ENCODE measurements around the gene GOT1.

GOT1 gene

GRCh38 chr10:99368646-99369045 is 61.8 kb downstream of the GOT1 start:
- no peak overlapping the region for H3K4me3 ChIP-seq (ENCODE audit: low read depth, low read length)
- no peak for DNase-seq (ENCODE audit: low read depth)
- no peak for TF ChIP-seq MAX (IDR thresholded peaks at IDR 0.05; ENCODE audit: low read depth, low read length)
- no peak for TF ChIP-seq CTCF (IDR thresholded peaks at IDR 0.05; ENCODE audit: low read depth, low read length)
- TF ChIP-seq MYC (IDR thresholded peaks at IDR 0.05; ENCODE audit: low read depth, low read length), result no peak
- no peak for TF ChIP-seq POLR2A (IDR thresholded peaks at IDR 0.05; ENCODE audit: extremely low read depth, insufficient read length)

GRCh38 chr10:99366666-99367065 is 63.8 kb downstream of the GOT1 start:
- DNase-seq (ENCODE audit: low read depth), result no peak
- TF ChIP-seq POLR2A (IDR thresholded peaks at IDR 0.05; ENCODE audit: extremely low read depth, insufficient read length) (no peak), CTCF (IDR thresholded peaks at IDR 0.05; ENCODE audit: low read depth, low read length) (no peak), MAX (IDR thresholded peaks at IDR 0.05; ENCODE audit: low read depth, low read length) (no peak), MYC (IDR thresholded peaks at IDR 0.05; ENCODE audit: low read depth, low read length) (no peak)
- H3K4me3 ChIP-seq (ENCODE audit: low read depth, low read length), result no peak overlapping the region

- no peak for TF ChIP-seq POLR2A (IDR thresholded peaks at IDR 0.05; ENCODE audit: extremely low read depth, insufficient read length)
- no peak for TF ChIP-seq CTCF (IDR thresholded peaks at IDR 0.05; ENCODE audit: low read depth, low read length)
- no peak for TF ChIP-seq MYC (IDR thresholded peaks at IDR 0.05; ENCODE audit: low read depth, low read length)
- no peak for TF ChIP-seq MAX (IDR thresholded peaks at IDR 0.05; ENCODE audit: low read depth, low read length)
- DNase-seq (ENCODE audit: low read depth), result no peak
- no peak overlapping the region for H3K4me3 ChIP-seq (ENCODE audit: low read depth, low read length)
These were observed 64.7 kb downstream of the GOT1 start for GRCh38 chr10:99365736-99366135.

GRCh38 chr10:99365311-99365710 is 65.1 kb downstream of the GOT1 start:
- DNase-seq (ENCODE audit: low read depth), result no peak
- TF ChIP-seq MYC (IDR thresholded peaks at IDR 0.05; ENCODE audit: low read depth, low read length) (no peak), CTCF (IDR thresholded peaks at IDR 0.05; ENCODE audit: low read depth, low read length) (no peak), MAX (IDR thresholded peaks at IDR 0.05; ENCODE audit: low read depth, low read length) (no peak), POLR2A (IDR thresholded peaks at IDR 0.05; ENCODE audit: extremely low read depth, insufficient read length) (no peak)
- H3K4me3 ChIP-seq (ENCODE audit: low read depth, low read length), result no peak overlapping the region

- no peak for DNase-seq (ENCODE audit: low read depth)
- TF ChIP-seq MAX (IDR thresholded peaks at IDR 0.05; ENCODE audit: low read depth, low read length), result no peak
- TF ChIP-seq CTCF (IDR thresholded peaks at IDR 0.05; ENCODE audit: low read depth, low read length), result no peak
- TF ChIP-seq POLR2A (IDR thresholded peaks at IDR 0.05; ENCODE audit: extremely low read depth, insufficient read length), result no peak
- TF ChIP-seq MYC (IDR thresholded peaks at IDR 0.05; ENCODE audit: low read depth, low read length), result no peak
- no peak overlapping the region for H3K4me3 ChIP-seq (ENCODE audit: low read depth, low read length)
These were observed 66.3 kb downstream of the GOT1 start for GRCh38 chr10:99364125-99364524.

GRCh38 chr10:99360934-99361333 is 69.5 kb downstream of the GOT1 start:
- TF ChIP-seq MAX (IDR thresholded peaks at IDR 0.05; ENCODE audit: low read depth, low read length), result no peak
- TF ChIP-seq CTCF (IDR thresholded peaks at IDR 0.05; ENCODE audit: low read depth, low read length), result no peak
- TF ChIP-seq POLR2A (IDR thresholded peaks at IDR 0.05; ENCODE audit: extremely low read depth, insufficient read length), result no peak
- TF ChIP-seq MYC (IDR thresholded peaks at IDR 0.05; ENCODE audit: low read depth, low read length), result no peak
- no peak for DNase-seq (ENCODE audit: low read depth)
- no peak overlapping the region for H3K4me3 ChIP-seq (ENCODE audit: low read depth, low read length)
